Heart left ventricle (tissue), 16 donors: ENCODE results near the gene POLR2M. TPM values are rescaled to one million over a fixed set of nuclear protein-coding genes. Genes with fewer than 3 reads are reported as not detected.

ENCODE experiments used
- ATAC-seq, 4 donors: fragments of 200-7000 bp; cut with Tn5 transposase; one replicate each; pipeline ENCODE4 v1.9.1; 2020 to 2022; ENCODE audit warnings: moderate library complexity in 4 of 4, mild to moderate bottlenecking in 3 of 4, moderate number of reproducible peaks in 1 of 4
- DNase-seq, 5 donors: peaks; one replicate each; pipeline ENCODE4 v3.0.0-alpha.2; 2020
- H3K27ac ChIP-seq, 12 donors: fragments of 200-600 bp; sonication (generic) in 4 of 12; one replicate each; pipeline versions ENCODE4 v1.5.0 to v1.8.0; 2016 to 2022; ENCODE audit warnings: mild to moderate bottlenecking in 2 of 12
- H3K27me3 ChIP-seq, 9 donors: fragments of 200-600 bp; sonication (generic) in 2 of 9; one replicate each; pipeline versions ENCODE4 v1.5.1 to v1.8.0; 2016 to 2022; ENCODE audit warnings: mild to moderate bottlenecking in 3 of 9
- H3K36me3 ChIP-seq, 9 donors: fragments of 200-600 bp; sonication (generic) in 2 of 9; one replicate each; pipeline versions ENCODE4 v1.5.0 to v1.8.0; 2018 to 2022; ENCODE audit warnings: mild to moderate bottlenecking in 2 of 9
- H3K4me1 ChIP-seq, 12 donors: fragments of 200-600 bp; sonication (generic) in 4 of 12; one replicate each; pipeline versions ENCODE4 v1.5.0 to v1.8.0; 2016 to 2022; ENCODE audit warnings: mild to moderate bottlenecking in 3 of 12
- H3K4me3 ChIP-seq, 12 donors: fragments of 200-600 bp; sonication (generic) in 4 of 12; one replicate each; pipeline versions ENCODE4 v1.5.0 to v1.8.0; 2017 to 2022; ENCODE audit warnings: mild to moderate bottlenecking in 9 of 12, moderate library complexity in 4 of 12
- H3K9me3 ChIP-seq, 12 donors: fragments of 200-600 bp; sonication (generic) in 4 of 12; one replicate each; pipeline versions ENCODE4 v1.5.0 to v1.8.0; 2016 to 2022; ENCODE audit warnings: mild to moderate bottlenecking in 1 of 12
- POLR2A ChIP-seq, 2 donors: fragments of 450-650 bp; IDR thresholded peaks; one replicate each; pipeline ENCODE4 v1.6.1; 2017; ENCODE audit warnings: antibody characterized with exemption in 2 of 2, mild to moderate bottlenecking in 2 of 2, moderate library complexity in 2 of 2
- WGBS, 4 donors: extraction: QIAGEN DNeasy Blood & Tissue Kit in 2 of 4; methylation state at CpG; one replicate each; pipeline versions ENCODE4 v1.1.5 to v1.1.7; 2013 to 2018; 5-methylcytosine and 5-hydroxymethylcytosine counted together
- intact Hi-C, 10 donors: fragments of 100-400 bp; cut with DNase I; formaldehyde crosslinking; loops; one replicate each; pipeline versions ENCODE4 v1.11.1 to v1.14.2; 2022
- polyA plus RNA-seq, 2 donors: library from polyadenylated mRNA; stranded (reverse); fragments of 200-250 nt; gene quantifications; one replicate each; pipeline ENCODE4 v1.2.3, GENCODE V29; 2013
- total RNA-seq, 9 donors: library from RNA; depleted of rRNA in 2 of 9; stranded (reverse); fragments of >200 nt in 2 of 9; fragmentation: NEBNext Ultra II Directional in 3 of 9; extraction: Animal tissue kit (Norgen Biotek cat#: 25700) in 3 of 9; gene quantifications; one replicate each; pipeline versions ENCODE4 v1.1.0 to v1.2.4, GENCODE V29; 2016 to 2023
- TF ChIP-seq, protein P1 (sequence below), 12 donors: fragments of 200-600 bp; sonication (generic) in 4 of 12; IDR thresholded peaks; one replicate each; pipeline versions ENCODE4 v1.5.0 to v1.8.0; 2018 to 2022; ENCODE audit warnings: antibody characterized with exemption in 12 of 12, mild to moderate bottlenecking in 5 of 12
- donor health status: ischemic (EF 13 %, LVEDD 7.1; RV severe dilation, severe dysfunction).
- donor health status: healthy with polysubstance abuse.
- donor health status: DM: no; HTN: yes; CAD: no.
- donor health status: DM: no; HTN: no; CAD: no.
- donor health status: ischemic (EF 25% LVEDD 6.9; RV normal size, moderate dysfunction).
- donor health status: ischemic (EF 25% LVEDD 5.7; RV mildly dilated, moderate dysfunction).
- donor health status: healthy.
- donor health status: DM: yes; HTN: yes; CAD: no.
- donor health status: ischemic (EF 35%, LVEDD 5.7; RV mildly dilated, moderate dysfunction).
- donor health status: nonischemic (EF 11% LVEDD 7.7; RV severe dilation, severe dysfunction).
- donor health status: DM: yes; HTN: yes; CAD: no.
- donor health status: PGD.
- donor health status: ischemic (EF 29% LVEDD 5.4; RV normal size, mild dysfunction).
- donor health status: nonischemic (EF 23%, LVEDD 6.1; RV moderate dilation, normal function).

POLR2M gene
- total and polyA plus RNA-seq, 11 donors: 17.4 to 243 (median 52.8) TPM

DNA sequence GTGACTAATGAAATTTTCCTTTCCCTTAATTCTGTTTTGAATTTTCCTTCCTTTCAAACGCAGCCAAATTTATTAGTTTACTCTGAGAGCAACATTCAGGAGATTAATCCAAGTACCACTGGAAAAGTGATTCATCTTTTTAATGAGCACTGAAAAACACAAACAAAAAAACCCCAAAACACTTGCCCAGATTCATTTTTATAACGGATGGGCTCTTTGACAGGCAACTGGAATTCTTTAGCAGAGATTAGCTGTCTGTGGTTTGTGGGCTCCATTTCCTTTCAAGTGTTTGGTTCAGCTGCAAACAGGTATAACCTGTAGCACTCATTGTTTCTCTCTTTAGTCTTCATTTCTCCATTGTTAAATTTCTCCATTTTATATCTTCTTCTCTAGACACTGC is 3.1 kb upstream of the POLR2M start:
- Histone ChIP-seq H3K27ac (no peak overlapping the region), H3K9me3 (no peaks in the 10 kb centered on the region), H3K27me3 (no peaks in the 10 kb centered on the region), H3K4me1 (peaks cover 0 to 16% (median 8%) of the 10 kb centered on the region in 12 donors), H3K36me3 (peaks cover 0 to 3% (median 0%) of the 10 kb centered on the region in 9 donors), H3K4me3 (no peak overlapping the region)
- ATAC-seq (no peak), DNase-seq (no peak)
- TF ChIP-seq, protein P1, sequence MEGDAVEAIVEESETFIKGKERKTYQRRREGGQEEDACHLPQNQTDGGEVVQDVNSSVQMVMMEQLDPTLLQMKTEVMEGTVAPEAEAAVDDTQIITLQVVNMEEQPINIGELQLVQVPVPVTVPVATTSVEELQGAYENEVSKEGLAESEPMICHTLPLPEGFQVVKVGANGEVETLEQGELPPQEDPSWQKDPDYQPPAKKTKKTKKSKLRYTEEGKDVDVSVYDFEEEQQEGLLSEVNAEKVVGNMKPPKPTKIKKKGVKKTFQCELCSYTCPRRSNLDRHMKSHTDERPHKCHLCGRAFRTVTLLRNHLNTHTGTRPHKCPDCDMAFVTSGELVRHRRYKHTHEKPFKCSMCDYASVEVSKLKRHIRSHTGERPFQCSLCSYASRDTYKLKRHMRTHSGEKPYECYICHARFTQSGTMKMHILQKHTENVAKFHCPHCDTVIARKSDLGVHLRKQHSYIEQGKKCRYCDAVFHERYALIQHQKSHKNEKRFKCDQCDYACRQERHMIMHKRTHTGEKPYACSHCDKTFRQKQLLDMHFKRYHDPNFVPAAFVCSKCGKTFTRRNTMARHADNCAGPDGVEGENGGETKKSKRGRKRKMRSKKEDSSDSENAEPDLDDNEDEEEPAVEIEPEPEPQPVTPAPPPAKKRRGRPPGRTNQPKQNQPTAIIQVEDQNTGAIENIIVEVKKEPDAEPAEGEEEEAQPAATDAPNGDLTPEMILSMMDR (IDR thresholded peaks at IDR 0.05): no peak
- TF ChIP-seq POLR2A (IDR thresholded peaks at IDR 0.05): no peak
- intact Hi-C loops: loop anchor here in 2 of 10 donors (10.0 kb wide), 2 partner anchors 139 to 149 kb away; no protein-coding TSS in a partner anchor
- WGBS, 4 donors: 33 to 46% (median 39%) methylated on average over 2 of the region's 2 CpGs

DNA sequence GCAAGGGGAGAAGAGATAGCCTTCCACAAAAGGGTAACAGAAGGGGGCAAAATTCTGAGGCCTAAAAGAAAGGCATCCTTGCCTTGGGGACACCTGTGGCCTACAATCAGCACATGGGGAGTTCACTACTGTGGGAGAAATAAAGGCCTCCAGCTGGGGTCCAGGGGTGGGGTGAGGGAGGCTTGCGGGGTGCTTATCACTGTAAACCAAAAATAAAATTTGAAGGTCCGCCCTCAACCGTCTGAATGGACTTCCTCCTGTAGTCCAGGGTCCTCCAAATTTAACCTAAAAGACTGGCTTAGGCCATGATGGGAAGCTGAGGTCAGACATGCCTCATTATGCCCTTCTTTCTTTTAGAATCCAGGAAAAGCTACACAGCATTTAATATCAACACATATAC is 2.1 kb upstream of the POLR2M start:
- DNase-seq (no peak), ATAC-seq (no peak)
- TF ChIP-seq, protein P1 (IDR thresholded peaks at IDR 0.05): no peak
- no peak for TF ChIP-seq POLR2A (IDR thresholded peaks at IDR 0.05)
- Histone ChIP-seq H3K27ac (peak overlapping the region in 1 of 12 donors; percentile 5), H3K9me3 (no peaks in the 10 kb centered on the region), H3K27me3 (no peaks in the 10 kb centered on the region), H3K4me1 (peaks cover 0 to 27% (median 18%) of the 10 kb centered on the region in 12 donors), H3K36me3 (peaks cover 0 to 9% (median 5%) of the 10 kb centered on the region in 9 donors), H3K4me3 (no peak overlapping the region)
- WGBS, 4 donors: 38 to 60% (median 50%) methylated on average over 3 of the region's 3 CpGs
- intact Hi-C loops: loop anchor here in 2 of 10 donors (10.0 kb wide), 2 partner anchors 140 to 150 kb away; no protein-coding TSS in a partner anchor

DNA sequence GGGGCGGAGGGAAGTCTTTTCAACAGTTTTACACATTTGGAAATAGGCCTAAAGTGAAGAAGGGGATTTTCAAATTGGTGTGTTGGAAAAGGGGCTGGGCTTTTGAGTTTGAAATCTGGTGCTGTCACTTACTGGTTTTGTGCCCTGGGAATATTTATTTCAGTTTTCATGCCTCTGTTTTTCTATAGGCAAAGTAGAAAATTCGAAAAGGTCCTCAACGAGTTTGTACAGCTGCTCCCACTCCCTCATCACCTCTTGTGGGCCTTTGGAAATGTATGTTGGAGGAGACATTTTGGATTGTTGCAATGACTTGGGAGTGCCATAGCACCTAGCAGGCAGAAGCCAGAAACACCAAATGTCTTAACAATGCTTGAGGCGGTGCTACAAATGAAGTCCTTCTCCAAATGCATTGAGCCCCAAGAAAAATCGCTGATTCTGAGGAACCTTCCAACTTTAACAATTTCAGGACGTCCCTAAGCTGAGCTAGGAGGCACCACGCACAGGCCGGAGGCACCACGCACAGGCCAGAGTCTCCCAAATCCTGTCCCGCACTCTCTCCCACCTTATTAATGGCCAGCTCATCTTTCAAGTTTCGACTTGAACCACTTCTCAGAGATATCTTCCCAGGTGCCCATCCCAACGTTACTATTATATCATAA is 639 bp upstream of the POLR2M start:
- Histone ChIP-seq H3K9me3 (no peaks in the 10 kb centered on the region), H3K4me3 (peak overlapping the region; percentile 70 to 99 (median 88)), H3K4me1 (peaks cover 4 to 40% (median 30%) of the 10 kb centered on the region in 12 donors), H3K27me3 (no peaks in the 10 kb centered on the region), H3K36me3 (peaks cover 0 to 24% (median 20%) of the 10 kb centered on the region in 9 donors), H3K27ac (peak overlapping the region; percentile 91 to 99 (median 98))
- ATAC-seq (peak in 3 of 4 donors; percentile 3 to 12 (median 9)), DNase-seq (no peak)
- WGBS, 4 donors: 77 to 82% (median 80%) methylated on average over 12 of the region's 12 CpGs
- intact Hi-C loops: loop anchor here in 6 of 10 donors (2.0 to 10.0 kb wide), 5 partner anchors 141 to 151 kb away; no protein-coding TSS in a partner anchor
- no peak for TF ChIP-seq POLR2A (IDR thresholded peaks at IDR 0.05)
- TF ChIP-seq, protein P1 (IDR thresholded peaks at IDR 0.05): no peak

DNA sequence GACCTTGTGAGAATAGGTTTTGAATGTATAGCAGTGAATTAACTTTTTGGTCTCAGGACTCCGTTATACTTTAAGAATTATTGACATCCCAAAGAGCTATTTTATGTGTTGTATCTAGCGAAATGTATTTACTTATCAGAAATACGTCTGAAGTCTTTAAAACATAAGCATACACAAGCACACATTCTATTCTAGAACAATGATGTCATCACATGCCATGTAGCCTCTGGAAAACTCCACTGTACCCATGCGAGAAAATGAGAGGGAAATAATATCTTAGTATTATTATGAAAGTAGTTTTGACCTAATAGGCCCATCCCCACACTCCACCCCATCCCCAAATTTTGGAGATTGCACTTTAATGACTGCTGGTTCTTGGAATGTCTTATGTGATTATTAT is 1.5 kb downstream of the POLR2M start:
- TF ChIP-seq, protein P1 (IDR thresholded peaks at IDR 0.05): no peak
- TF ChIP-seq POLR2A (IDR thresholded peaks at IDR 0.05): no peak
- Histone ChIP-seq H3K4me1 (peaks cover 4 to 50% (median 34%) of the 10 kb centered on the region in 12 donors), H3K4me3 (peak overlapping the region; percentile 70 to 99 (median 88)), H3K36me3 (peaks cover 4 to 46% (median 41%) of the 10 kb centered on the region in 9 donors), H3K9me3 (no peaks in the 10 kb centered on the region), H3K27ac (peak overlapping the region; percentile 91 to 99 (median 98)), H3K27me3 (no peaks in the 10 kb centered on the region)
- DNase-seq: no peak
- peak in 2 of 4 donors; percentile 32 to 41 for ATAC-seq
- WGBS, 4 donors: 30 to 44% (median 34%) methylated on average over 4 of the region's 4 CpGs
- intact Hi-C loops: loop anchor here in 4 of 10 donors (5.0 to 10.0 kb wide), 4 partner anchors 143 to 153 kb away; no protein-coding TSS in a partner anchor
